ENCODE measurements around the gene NPAS2.

NPAS2 gene

DNA sequence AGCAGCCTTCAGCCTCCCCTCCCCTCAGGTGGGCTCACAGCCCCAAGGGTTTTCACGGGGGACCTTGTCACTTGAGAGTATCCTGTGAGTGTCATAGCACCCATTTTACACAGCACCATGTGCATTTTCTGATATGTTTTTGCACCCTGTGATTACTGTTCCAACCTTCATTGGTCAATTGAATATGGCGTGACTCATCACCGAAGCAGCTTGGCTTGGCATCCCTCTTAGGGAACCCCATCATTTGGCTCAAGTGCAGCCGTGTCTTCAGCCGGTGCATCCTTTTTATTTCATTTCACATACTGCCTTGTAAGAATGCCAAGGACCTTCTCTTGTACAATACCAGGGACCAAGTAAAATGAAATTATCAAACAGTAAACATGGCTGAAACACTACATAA is 57.6 kb downstream of the NPAS2 start:
- DNase-seq (no peak), ATAC-seq (replicated peaks) (no peak)
- Mint-ChIP-seq H3K27ac (no peak overlapping the region), H3K27me3 (peaks cover 20 to 29% of the 10 kb centered on the region in 2 donors), H3K4me3 (no peak overlapping the region), H3K9me3 (no peaks in the 10 kb centered on the region), H3K4me1 (ENCODE audit: low read depth in 2 of 2) (no peaks in the 10 kb centered on the region), H3K36me3 (ENCODE audit: insufficient read depth) (no peaks in the 10 kb centered on the region)

DNA sequence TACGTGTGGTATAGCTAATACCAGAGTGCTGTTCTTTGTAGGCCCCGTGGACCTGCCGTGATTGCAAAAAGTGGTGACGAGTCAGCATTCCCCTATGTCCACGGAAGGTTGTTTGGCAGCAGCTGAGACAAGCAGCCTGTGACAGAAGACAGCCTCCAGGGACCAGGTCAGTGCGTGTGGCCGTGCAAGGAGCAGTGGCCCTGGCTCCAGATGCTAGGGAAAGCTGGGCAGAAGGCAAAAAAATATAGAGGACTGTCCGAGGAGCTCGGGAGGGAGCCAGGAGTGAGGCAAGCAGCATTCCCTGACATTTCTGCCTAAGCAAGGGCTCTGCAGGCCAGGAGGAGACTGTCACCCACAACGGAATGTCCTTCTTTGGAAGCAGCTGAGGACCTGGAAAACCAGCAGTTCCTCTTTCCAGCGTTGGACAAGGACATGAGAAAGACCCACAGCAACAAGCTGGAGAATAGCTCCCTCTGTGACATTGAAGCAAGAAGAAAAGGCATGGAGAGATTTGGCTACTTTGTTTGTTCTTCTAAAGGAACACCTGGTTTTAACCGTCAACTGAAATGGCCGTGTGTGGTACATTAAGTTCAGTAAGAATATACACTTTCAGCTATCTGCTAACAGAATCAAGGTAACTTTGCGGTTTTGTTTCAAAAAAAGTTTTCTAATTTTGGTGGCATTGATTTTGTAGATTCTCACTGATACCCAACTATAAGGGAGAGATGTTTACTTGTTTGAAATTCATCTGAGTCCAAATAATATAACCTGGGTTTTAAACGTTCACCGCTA is 58.3 kb downstream of the NPAS2 start:
- DNase-seq (no peak), ATAC-seq (replicated peaks) (no peak)
- H3K9me3 Mint-ChIP-seq, result no peaks in the 10 kb centered on the region
- no peak overlapping the region for H3K4me3 Mint-ChIP-seq
- peaks cover 20 to 33% of the 10 kb centered on the region in 2 donors for H3K27me3 Mint-ChIP-seq
- H3K36me3 Mint-ChIP-seq (ENCODE audit: insufficient read depth), result no peaks in the 10 kb centered on the region
- no peak overlapping the region for H3K27ac Mint-ChIP-seq
- H3K4me1 Mint-ChIP-seq (ENCODE audit: low read depth in 2 of 2), result no peaks in the 10 kb centered on the region

DNA sequence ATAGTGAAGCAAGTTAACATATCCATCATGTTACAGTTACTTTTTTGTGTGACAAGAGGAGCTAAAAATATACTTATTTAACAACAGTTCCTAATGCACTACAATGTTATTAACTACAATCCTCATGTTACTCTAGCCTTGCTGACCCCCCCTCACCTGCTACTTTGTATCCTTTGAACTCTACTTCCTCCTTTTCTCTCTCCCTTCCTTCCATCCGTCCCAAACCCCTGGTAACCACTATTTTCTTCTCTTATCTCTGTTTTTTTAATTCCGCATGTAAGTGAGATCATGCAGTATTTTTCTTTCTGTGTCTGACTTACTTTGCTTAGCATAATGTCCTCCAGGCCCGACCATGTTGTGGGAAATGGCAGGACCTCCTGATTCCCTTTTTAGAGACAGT is 59.4 kb downstream of the NPAS2 start:
- Mint-ChIP-seq H3K36me3 (ENCODE audit: insufficient read depth) (no peaks in the 10 kb centered on the region), H3K27ac (no peak overlapping the region), H3K27me3 (peaks cover 20 to 36% of the 10 kb centered on the region in 2 donors), H3K4me1 (ENCODE audit: low read depth in 2 of 2) (peaks cover 0 to 2% of the 10 kb centered on the region in 2 donors), H3K9me3 (no peaks in the 10 kb centered on the region), H3K4me3 (no peak overlapping the region)
- no peak for ATAC-seq (replicated peaks)
- DNase-seq, result no peak

DNA sequence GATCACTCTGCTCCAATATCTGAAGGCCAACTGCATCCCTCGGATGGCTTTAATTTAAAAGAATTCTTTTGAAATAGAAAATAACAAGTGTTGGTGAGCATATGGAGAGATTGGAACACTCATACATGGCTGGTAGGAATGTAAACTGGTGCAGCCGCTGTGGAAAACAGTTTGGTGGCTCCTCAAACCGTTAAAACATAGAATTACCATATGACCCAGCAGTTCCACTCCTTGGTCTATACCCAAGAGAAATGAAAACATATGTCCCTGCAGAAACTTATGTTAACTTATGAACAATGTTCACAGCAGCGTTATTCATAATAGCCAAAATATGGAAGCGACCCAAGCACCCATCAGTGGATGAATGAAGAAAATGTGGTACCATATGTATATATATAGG is 60.1 kb downstream of the NPAS2 start:
- peaks cover 20 to 36% of the 10 kb centered on the region in 2 donors for H3K27me3 Mint-ChIP-seq
- peaks cover 0 to 2% of the 10 kb centered on the region in 2 donors for H3K4me1 Mint-ChIP-seq (ENCODE audit: low read depth in 2 of 2)
- DNase-seq (no peak), ATAC-seq (replicated peaks) (no peak)
- no peaks in the 10 kb centered on the region for H3K36me3 Mint-ChIP-seq (ENCODE audit: insufficient read depth)
- no peak overlapping the region for H3K27ac Mint-ChIP-seq
- no peaks in the 10 kb centered on the region for H3K9me3 Mint-ChIP-seq
- no peak overlapping the region for H3K4me3 Mint-ChIP-seq

DNA sequence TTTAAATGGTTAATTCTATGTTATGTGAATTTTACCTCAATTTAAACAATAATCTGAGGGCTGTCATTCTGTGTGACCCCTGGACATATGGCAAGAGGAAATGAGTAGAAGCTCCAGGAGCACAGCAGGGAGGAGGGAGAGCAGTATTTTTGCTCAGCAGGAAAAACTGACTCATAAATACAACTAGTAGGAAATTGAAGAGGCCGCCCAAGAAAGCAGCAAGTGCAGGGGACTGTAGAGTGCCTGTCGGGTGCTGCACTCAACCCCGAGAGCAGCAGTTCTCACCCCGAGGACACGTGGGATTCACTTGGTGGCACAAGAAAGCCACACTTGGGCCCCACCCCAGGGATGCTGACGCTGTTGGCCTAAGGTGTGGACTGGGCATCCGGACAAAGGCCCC is 60.8 kb downstream of the NPAS2 start:
- no peak overlapping the region for H3K4me3 Mint-ChIP-seq
- peaks cover 0 to 2% of the 10 kb centered on the region in 2 donors for H3K4me1 Mint-ChIP-seq (ENCODE audit: low read depth in 2 of 2)
- no peaks in the 10 kb centered on the region for H3K9me3 Mint-ChIP-seq
- H3K27ac Mint-ChIP-seq, result no peak overlapping the region
- no peak for ATAC-seq (replicated peaks)
- no peak for DNase-seq
- no peaks in the 10 kb centered on the region for H3K36me3 Mint-ChIP-seq (ENCODE audit: insufficient read depth)
- H3K27me3 Mint-ChIP-seq, result peaks cover 20 to 36% of the 10 kb centered on the region in 2 donors

DNA sequence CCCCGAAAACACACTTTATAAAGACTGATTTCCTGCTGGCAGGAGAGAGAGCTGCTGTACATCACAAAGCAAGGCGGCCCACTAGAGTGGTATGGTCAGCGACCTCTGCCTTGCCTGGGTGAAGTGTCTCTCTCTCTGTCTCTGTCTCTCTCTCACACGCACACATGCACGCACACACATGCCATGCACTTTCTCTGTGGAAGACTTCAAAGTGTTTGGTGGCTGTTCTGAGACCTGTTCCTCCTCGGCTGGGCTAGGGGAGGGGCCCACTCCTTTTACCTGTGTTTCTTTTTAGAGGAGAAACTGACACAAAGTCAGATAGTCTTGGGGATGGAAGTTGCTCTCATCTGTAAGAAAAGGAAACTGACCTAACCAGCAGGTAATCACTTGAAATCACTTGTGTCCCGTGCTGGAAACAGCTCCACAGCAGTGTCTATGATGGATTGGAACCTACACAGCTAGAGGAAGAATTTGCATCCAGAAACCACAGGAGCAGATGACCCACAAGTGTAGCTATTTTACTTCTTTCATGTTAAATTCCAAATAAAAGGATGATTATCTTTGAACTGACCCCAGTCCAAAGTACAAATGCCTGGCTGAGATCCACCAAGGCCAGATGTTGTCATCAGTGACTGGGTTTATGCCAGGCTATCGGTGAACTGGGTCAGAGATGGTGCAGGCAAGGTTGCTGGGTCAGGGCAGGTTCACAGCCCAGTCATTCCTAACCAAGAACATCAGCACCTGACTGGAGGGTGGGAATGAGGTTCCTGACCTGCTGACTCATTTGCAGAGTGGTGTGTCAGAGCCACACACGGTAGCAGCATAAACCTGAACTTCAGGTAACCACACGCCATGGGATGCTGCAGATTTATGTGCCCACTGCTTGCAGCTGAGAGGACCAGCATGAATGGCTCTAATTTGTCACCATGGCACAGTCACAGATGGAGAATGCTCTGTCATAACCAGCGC is 63.0 kb downstream of the NPAS2 start:
- DNase-seq (no peak), ATAC-seq (replicated peaks) (no peak)

DNA sequence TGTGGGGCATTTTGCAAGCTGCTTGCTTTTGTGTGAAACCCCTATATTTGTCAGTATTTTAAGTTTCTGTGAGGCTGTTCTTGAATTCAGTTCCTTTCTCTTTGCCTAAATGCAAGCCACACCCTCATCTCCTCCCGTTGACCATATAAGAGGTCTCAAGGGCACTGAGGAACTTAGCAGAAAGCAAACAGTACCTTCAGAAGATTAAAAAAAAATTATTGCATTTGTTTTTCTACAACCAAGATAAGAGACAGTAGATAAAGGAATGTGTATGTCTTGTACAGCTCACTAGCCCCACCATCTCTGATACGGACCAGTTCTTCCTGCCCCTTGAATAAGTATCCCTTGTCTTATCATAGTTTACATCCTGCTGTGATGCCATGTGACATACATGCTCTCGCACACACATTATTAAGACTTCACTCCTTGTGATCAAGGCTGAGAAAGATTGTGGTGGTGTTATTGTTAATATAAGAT is 64.2 kb downstream of the NPAS2 start:
- Mint-ChIP-seq H3K9me3 (no peaks in the 10 kb centered on the region), H3K4me1 (ENCODE audit: low read depth in 2 of 2) (peaks cover 0 to 2% of the 10 kb centered on the region in 2 donors), H3K27me3 (peaks cover 18 to 36% of the 10 kb centered on the region in 2 donors), H3K27ac (no peak overlapping the region), H3K4me3 (no peak overlapping the region), H3K36me3 (ENCODE audit: insufficient read depth) (no peaks in the 10 kb centered on the region)
- ATAC-seq (replicated peaks) (no peak), DNase-seq (no peak)

More for the DNA sequence above, 63.0 kb downstream of the NPAS2 start:
- H3K9me3 Mint-ChIP-seq, result no peaks in the 10 kb centered on the region
- H3K27me3 Mint-ChIP-seq, result peaks cover 18 to 36% of the 10 kb centered on the region in 2 donors
- peaks cover 0 to 2% of the 10 kb centered on the region in 2 donors for H3K4me1 Mint-ChIP-seq (ENCODE audit: low read depth in 2 of 2)
- no peak overlapping the region for H3K27ac Mint-ChIP-seq
- H3K36me3 Mint-ChIP-seq (ENCODE audit: insufficient read depth), result no peaks in the 10 kb centered on the region
- no peak overlapping the region for H3K4me3 Mint-ChIP-seq

DNA sequence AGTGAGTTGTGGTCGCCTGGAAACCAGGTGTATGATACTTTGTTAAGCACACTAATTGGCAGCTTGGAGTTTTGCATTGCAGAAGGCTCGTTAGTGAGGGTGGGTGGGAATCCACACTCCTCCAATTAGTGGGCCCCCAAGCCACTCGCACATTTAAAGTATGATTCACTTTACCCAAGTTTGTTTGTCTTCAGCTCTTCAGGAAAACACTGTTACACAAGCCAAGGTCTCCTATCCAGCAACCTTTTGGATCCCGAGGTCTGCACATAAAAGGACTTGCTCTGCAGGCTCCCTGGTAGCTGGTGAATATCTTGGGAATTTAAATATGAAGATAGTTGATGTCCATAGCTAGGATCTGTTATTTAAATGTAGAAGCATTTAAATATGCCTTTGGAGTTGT is 66.1 kb downstream of the NPAS2 start:
- Mint-ChIP-seq H3K36me3 (ENCODE audit: insufficient read depth) (no peaks in the 10 kb centered on the region), H3K27ac (no peak overlapping the region), H3K4me3 (no peak overlapping the region), H3K4me1 (ENCODE audit: low read depth in 2 of 2) (peaks cover 0 to 2% of the 10 kb centered on the region in 2 donors), H3K9me3 (no peaks in the 10 kb centered on the region), H3K27me3 (peaks cover 12 to 36% of the 10 kb centered on the region in 2 donors)
- no peak for DNase-seq
- ATAC-seq (replicated peaks), result no peak

DNA sequence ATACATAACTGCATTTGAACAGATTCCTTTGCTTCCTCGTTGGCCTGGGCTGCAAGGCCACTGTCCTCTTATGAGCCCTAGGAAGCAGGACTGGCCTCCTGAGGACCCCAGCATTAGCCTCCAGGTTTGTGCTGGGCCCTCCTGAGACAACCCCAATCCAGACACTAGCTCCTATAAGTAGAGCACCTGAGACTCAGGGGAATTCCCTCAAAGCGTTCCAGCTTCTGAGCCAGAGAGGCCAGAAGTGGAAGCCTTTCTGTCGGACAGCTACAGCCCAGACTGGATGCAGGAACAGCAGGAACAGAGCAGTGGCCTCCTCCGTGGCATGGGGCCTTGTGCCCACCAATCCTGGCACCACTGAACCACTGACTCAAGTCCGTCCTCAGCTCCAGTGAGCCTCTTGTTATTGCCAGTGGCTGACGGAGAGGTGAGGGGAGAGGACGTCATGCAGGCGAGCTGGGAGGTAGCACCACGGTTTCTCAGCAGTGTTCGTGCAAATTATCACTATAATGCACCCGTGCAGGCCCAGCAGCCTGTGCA is 67.2 kb downstream of the NPAS2 start:
- ATAC-seq (replicated peaks), result no peak
- peaks cover 0 to 2% of the 10 kb centered on the region in 2 donors for H3K4me1 Mint-ChIP-seq (ENCODE audit: low read depth in 2 of 2)
- no peaks in the 10 kb centered on the region for H3K36me3 Mint-ChIP-seq (ENCODE audit: insufficient read depth)
- H3K27ac Mint-ChIP-seq, result no peak overlapping the region
- H3K27me3 Mint-ChIP-seq, result peaks cover 7 to 27% of the 10 kb centered on the region in 2 donors
- H3K4me3 Mint-ChIP-seq, result no peak overlapping the region
- H3K9me3 Mint-ChIP-seq, result no peaks in the 10 kb centered on the region
- no peak for DNase-seq

DNA sequence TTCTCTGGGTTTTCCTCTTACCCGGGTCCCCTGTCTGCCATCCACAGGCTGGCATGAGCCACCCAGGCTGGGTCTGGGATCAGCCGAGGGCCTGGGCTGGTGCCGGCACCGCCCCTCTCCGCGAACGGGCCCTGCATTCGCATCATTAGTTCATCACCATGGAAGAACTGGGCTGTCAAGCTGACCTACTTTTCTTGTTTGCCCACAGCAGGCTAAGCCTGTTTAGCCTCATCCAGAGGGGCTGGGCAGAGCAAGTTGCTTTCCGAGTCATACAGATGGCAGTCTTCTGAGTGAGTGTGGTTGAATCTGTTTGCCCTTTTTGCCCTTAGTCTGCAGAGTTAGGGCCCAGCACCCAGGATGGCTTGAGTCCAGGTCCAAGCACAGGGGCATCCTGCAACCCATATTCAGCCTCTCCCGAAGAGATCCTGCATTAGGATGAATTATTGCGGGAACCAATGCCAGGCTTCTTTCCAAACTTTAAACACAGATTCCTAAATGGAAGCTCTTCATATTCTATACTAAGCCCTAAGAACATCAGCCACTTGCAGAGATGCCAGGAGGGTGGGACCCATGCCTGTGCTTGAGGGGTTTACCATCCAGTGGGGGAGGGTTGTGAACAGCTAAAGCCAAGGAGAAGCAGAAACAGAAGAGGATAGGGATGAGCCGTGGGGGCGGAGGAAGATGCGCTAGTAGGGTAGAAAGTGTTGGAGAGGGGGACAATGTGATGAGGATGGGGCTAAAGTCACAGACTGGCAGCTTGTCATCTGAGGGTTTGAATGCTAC is 68.0 kb downstream of the NPAS2 start:
- Mint-ChIP-seq H3K36me3 (ENCODE audit: insufficient read depth) (no peaks in the 10 kb centered on the region), H3K9me3 (no peaks in the 10 kb centered on the region), H3K4me1 (ENCODE audit: low read depth in 2 of 2) (peaks cover 0 to 2% of the 10 kb centered on the region in 2 donors), H3K27ac (no peak overlapping the region), H3K27me3 (peaks cover 7 to 26% of the 10 kb centered on the region in 2 donors), H3K4me3 (no peak overlapping the region)
- DNase-seq (no peak), ATAC-seq (replicated peaks) (no peak)

DNA sequence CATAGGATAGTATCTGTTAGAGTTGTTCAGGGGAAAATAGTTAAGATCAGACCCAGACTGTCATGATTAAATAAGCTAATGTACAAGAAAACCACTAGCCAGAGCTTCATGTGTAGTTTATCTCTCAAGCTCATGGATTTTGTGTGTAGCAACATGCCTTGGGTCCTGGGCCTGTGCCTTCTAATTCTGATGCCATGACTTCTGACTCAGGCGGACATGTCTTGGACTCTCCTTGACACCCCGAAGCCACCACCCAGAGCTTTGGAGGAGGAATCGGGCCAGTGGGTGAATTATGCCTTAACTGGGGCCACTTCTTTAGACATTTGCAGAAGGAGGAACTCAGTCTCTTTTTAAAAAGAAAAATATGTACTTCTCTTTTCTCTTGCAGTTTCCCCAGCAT is 68.7 kb downstream of the NPAS2 start:
- peaks cover 7 to 20% of the 10 kb centered on the region in 2 donors for H3K27me3 Mint-ChIP-seq
- no peak overlapping the region for H3K27ac Mint-ChIP-seq
- no peaks in the 10 kb centered on the region for H3K36me3 Mint-ChIP-seq (ENCODE audit: insufficient read depth)
- no peak overlapping the region for H3K4me3 Mint-ChIP-seq
- DNase-seq (no peak), ATAC-seq (replicated peaks) (no peak)
- H3K4me1 Mint-ChIP-seq (ENCODE audit: low read depth in 2 of 2), result peaks cover 0 to under 1% of the 10 kb centered on the region in 2 donors
- no peaks in the 10 kb centered on the region for H3K9me3 Mint-ChIP-seq

DNA sequence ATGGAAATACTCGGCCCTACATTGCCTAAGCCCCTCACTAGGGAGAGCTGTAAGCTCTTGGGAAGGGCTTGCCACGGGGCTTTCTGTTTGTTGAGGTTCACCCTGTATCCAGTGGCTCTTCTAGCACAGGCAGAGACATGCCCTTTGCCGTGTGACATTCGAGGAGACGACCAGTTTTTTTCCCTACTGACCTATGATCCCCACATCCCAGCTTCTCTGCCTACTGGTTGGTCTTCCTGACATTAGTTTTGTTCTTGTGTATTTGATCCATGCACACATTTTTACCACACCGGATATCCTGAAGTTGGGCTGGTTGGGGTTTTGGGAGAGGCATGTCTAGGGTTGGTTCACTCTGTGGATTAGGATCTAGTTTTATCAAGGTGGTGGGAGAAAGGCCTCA is 69.3 kb downstream of the NPAS2 start:
- H3K4me3 Mint-ChIP-seq, result no peak overlapping the region
- H3K9me3 Mint-ChIP-seq, result no peaks in the 10 kb centered on the region
- H3K36me3 Mint-ChIP-seq (ENCODE audit: insufficient read depth), result no peaks in the 10 kb centered on the region
- H3K27ac Mint-ChIP-seq, result no peak overlapping the region
- no peak for DNase-seq
- no peaks in the 10 kb centered on the region for H3K4me1 Mint-ChIP-seq (ENCODE audit: low read depth in 2 of 2)
- no peak for ATAC-seq (replicated peaks)
- H3K27me3 Mint-ChIP-seq, result peaks cover 7 to 20% of the 10 kb centered on the region in 2 donors

Data from effector memory CD8-positive, alpha-beta T cell (primary cell).